Testis (tissue), 2 donors: ENCODE results near the gene MYRF.

Experiments used
- CTCF ChIP-seq, 3 experiments: fragments of 450-650 bp in 2 of 3; fragments of 200-600 bp in 1 of 3; sonication (generic) in 1 of 3; IDR thresholded peaks; one replicate each; pipeline ENCODE4 v1.5.1; 2016 to 2019; ENCODE audit warnings: antibody characterized with exemption in 3 of 3, mild to moderate bottlenecking in 2 of 3, moderate library complexity in 1 of 3
- POLR2A ChIP-seq: fragments of 450-650 bp; IDR thresholded peaks from one replicate; pipeline ENCODE4 v1.6.1; 2017; ENCODE audit warnings: antibody characterized with exemption, mild to moderate bottlenecking, moderate library complexity

- no peak for TF ChIP-seq CTCF (IDR thresholded peaks at IDR 0.05)
- TF ChIP-seq POLR2A, result no peak
Measured at GRCh38 chr11:61746442-61747191, 5.8 kb upstream of the MYRF start.
